Colonic mucosa (tissue), 4 donors: ENCODE results near the gene RAET1L. TPM values are rescaled to one million over a fixed set of nuclear protein-coding genes. Genes with fewer than 3 reads are reported as not detected.
"Not testable (repeated sequence)": the region's sequence is repeated elsewhere in the genome, so short reads cannot be mapped to it uniquely, and the experiment has no call there.

Experiments used
- DNase-seq: peaks from one replicate; pipeline ENCODE4 v3.0.0-alpha.2; 2020
- H3K27ac ChIP-seq: fragments of 200-600 bp; one replicate; pipeline ENCODE4 v1.8.0; 2021
- H3K27me3 ChIP-seq: fragments of 200-600 bp; one replicate; pipeline ENCODE4 v1.8.0; 2021
- H3K36me3 ChIP-seq: fragments of 200-600 bp; one replicate; pipeline ENCODE4 v1.8.0; 2021
- H3K4me1 ChIP-seq: fragments of 200-600 bp; one replicate; pipeline ENCODE4 v1.8.0; 2021; ENCODE audit warnings: mild to moderate bottlenecking
- H3K4me3 ChIP-seq: fragments of 200-600 bp; one replicate; pipeline ENCODE4 v1.8.0; 2021
- H3K9ac ChIP-seq, 2 donors: one replicate each; pipeline ENCODE4 v1.7.0; 2013; ENCODE audit warnings: control low read depth in 2 of 2, low read depth in 2 of 2, low read length in 2 of 2
- H3K9me3 ChIP-seq: fragments of 200-600 bp; one replicate; pipeline ENCODE4 v1.8.0; 2021
- intact Hi-C: fragments of 100-400 bp; cut with DNase I; formaldehyde crosslinking; loops from one replicate; pipeline ENCODE4 v1.14.1; 2022
- total RNA-seq, 2 donors: library from RNA; stranded (reverse); fragmentation: NEBNext Ultra II Directional in 1 of 2; extraction: Animal tissue kit (Norgen Biotek cat#: 25700) in 1 of 2; gene quantifications; one replicate each; pipeline ENCODE4 v1.2.1, GENCODE V29; 2021
- TF ChIP-seq, protein P1 (sequence below): fragments of 200-600 bp; IDR thresholded peaks from one replicate; pipeline ENCODE4 v1.8.0; 2022; ENCODE audit warnings: antibody characterized with exemption, mild to moderate bottlenecking
- donor health status: healthy.
- donor health status: DM: no; HTN: no; CAD: no.
- donor health status: DM: no; HTN: no; CAD: no.

Gene RAET1L
- total RNA-seq, 2 donors from 2014 or later, result 0.24 to 3.2 TPM

DNA sequence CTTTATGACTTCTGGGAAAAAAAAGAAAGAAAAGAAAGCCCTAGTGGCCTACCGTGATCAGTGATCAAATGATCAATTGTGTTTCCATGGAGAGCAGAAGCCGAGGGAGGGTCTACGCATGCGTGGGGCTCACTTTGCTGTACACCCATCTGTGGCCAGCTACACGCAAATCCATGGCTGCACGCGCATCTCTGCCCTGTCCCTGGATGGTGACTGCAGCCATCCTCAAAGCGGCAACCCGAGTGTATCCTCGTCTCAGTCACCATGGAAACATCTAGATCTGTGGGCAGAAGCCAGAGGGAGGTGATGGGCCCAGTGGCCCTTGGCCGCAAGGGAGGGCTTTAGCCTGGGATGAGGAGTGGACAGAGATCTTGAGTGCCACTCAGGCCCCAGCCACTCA lies 44.4 kb upstream of the RAET1L start:
- H3K4me1 ChIP-seq, result no peaks in the 10 kb centered on the region
- peak overlapping the region; percentile 27 to 34 for H3K9ac ChIP-seq
- peak overlapping the region; percentile 53 for H3K4me3 ChIP-seq
- peak; percentile 29 for DNase-seq
- H3K36me3 ChIP-seq, result no peaks in the 10 kb centered on the region
- H3K9me3 ChIP-seq, result no peaks in the 10 kb centered on the region
- peak overlapping the region; percentile 61 for H3K27ac ChIP-seq
- intact Hi-C loops, result no loop called here
- no peaks in the 10 kb centered on the region for H3K27me3 ChIP-seq
- TF ChIP-seq, protein P1, sequence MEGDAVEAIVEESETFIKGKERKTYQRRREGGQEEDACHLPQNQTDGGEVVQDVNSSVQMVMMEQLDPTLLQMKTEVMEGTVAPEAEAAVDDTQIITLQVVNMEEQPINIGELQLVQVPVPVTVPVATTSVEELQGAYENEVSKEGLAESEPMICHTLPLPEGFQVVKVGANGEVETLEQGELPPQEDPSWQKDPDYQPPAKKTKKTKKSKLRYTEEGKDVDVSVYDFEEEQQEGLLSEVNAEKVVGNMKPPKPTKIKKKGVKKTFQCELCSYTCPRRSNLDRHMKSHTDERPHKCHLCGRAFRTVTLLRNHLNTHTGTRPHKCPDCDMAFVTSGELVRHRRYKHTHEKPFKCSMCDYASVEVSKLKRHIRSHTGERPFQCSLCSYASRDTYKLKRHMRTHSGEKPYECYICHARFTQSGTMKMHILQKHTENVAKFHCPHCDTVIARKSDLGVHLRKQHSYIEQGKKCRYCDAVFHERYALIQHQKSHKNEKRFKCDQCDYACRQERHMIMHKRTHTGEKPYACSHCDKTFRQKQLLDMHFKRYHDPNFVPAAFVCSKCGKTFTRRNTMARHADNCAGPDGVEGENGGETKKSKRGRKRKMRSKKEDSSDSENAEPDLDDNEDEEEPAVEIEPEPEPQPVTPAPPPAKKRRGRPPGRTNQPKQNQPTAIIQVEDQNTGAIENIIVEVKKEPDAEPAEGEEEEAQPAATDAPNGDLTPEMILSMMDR, result no peak

GRCh38 chr6:150068720-150069648 lies 43.7 kb upstream of the RAET1L start, which contains the start of gene ULBP3:
TSS of gene ULBP3 (minus strand) at chr6:150069121. CDS start at chr6:150069066, 55 bp downstream.
- Histone ChIP-seq H3K4me3 (peak within 1 kb of the TSS; percentile 53), H3K36me3 (no peaks in the 10 kb centered on the region), H3K27me3 (no peaks in the 10 kb centered on the region), H3K9me3 (no peaks in the 10 kb centered on the region), H3K9ac (peak within 1 kb of the TSS; percentile 73 to 81), H3K27ac (peak within 1 kb of the TSS; percentile 61), H3K4me1 (no peaks in the 10 kb centered on the region)
- peak; percentile 94 for DNase-seq
- intact Hi-C loops, result no loop called here
- TF ChIP-seq, protein P1, result peak; percentile 46

GRCh38 chr6:150068151-150068550 lies 42.8 kb upstream of the RAET1L start:
- no peaks in the 10 kb centered on the region for H3K4me1 ChIP-seq
- H3K4me3 ChIP-seq, result peak overlapping the region; percentile 53
- TF ChIP-seq, protein P1, result no peak

GRCh38 chr6:150065083-150065482 lies 39.8 kb upstream of the RAET1L start:
- Histone ChIP-seq H3K27me3 (no peaks in the 10 kb centered on the region), H3K27ac (no peak overlapping the region), H3K36me3 (no peaks in the 10 kb centered on the region), H3K9ac (no peak overlapping the region), H3K9me3 (no peaks in the 10 kb centered on the region), H3K4me1 (no peaks in the 10 kb centered on the region), H3K4me3 (no peak overlapping the region)
- TF ChIP-seq, protein P1, result no peak
- intact Hi-C loops, result no loop called here
- DNase-seq, result no peak

More at GRCh38 chr6:150068151-150068550, 42.8 kb upstream of the RAET1L start:
- Histone ChIP-seq H3K9me3 (no peaks in the 10 kb centered on the region), H3K9ac (peak overlapping the region; percentile 73 to 81), H3K27ac (no peak overlapping the region), H3K27me3 (no peaks in the 10 kb centered on the region), H3K36me3 (no peaks in the 10 kb centered on the region)
- no peak for DNase-seq
- intact Hi-C loops, result no loop called here

DNA sequence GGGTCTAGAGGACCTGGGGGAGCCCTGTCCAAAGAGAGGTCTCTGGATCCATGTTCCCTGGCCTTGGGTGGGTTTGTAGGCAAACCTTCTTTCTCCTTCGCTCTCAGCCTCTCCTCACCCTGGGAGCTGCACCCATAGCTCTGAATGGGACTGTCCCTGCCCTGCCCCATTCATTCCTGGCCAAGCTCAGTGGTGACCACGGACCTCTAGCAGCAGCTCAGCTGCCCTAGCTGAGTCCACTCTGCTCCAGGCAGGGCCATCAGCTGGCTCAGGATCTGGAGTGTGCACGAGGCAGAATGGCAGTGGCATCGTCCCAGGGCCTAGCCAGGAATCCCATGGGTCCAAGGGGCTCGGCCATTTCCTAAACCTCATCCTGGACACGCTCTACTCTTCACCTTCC lies 38.3 kb upstream of the RAET1L start:
- no peak for DNase-seq
- H3K27me3 ChIP-seq, result no peaks in the 10 kb centered on the region
- no peaks in the 10 kb centered on the region for H3K36me3 ChIP-seq
- TF ChIP-seq, protein P1, result no peak
- intact Hi-C loops, result no loop called here
- H3K4me1 ChIP-seq, result no peaks in the 10 kb centered on the region
- no peak overlapping the region for H3K27ac ChIP-seq
- H3K4me3 ChIP-seq, result no peak overlapping the region
- H3K9me3 ChIP-seq, result no peaks in the 10 kb centered on the region
- H3K9ac ChIP-seq, result no peak overlapping the region

- H3K27ac ChIP-seq, H3K9ac ChIP-seq, H3K4me1 ChIP-seq, intact Hi-C loops, H3K36me3 ChIP-seq, H3K4me3 ChIP-seq, H3K27me3 ChIP-seq, DNase-seq, H3K9me3 ChIP-seq: not testable (repeated sequence)
Observed at GRCh38 chr6:150059973-150060372, 34.6 kb upstream of the RAET1L start.
